ENCODE results near the gene PAK3.

The PAK3 gene

DNA sequence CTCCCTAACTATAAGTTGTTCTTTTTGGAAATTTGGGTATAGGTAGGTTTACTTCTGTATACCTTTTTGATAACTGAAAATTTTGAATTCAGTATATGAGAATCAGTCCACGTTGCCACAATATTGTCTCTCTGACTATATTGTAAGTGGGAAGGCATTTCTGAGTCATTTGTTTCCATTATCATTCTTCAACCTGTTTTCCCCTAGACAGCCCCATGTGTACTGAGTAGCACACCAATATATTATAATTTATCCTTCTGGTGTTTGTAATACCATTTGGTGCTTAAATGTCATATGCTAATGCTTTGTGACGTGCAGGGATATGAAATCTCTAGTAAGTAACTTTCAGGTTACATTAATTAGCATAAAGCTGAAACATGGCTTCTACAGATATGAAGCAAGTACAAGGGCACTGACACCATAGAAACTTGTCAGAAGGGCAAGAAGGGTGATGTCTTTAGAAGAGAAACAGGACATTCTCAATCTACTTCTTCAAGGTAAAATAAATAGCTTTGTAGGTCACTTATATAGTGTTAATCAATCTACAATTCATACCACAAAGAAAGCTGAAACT, 27.7 kb downstream of the PAK3 start:
- no peak overlapping the region for H3K4me2 ChIP-seq (ENCODE audit: low read length)
- no peak overlapping the region for H3K27ac ChIP-seq
- H3K4me3 ChIP-seq (ENCODE audit: low read depth, low read length) = no peak overlapping the region
- no peaks in the 10 kb centered on the region for H3K36me3 ChIP-seq (ENCODE audit: control insufficient read depth, insufficient read depth, low read length)
- H3K9me3 ChIP-seq (ENCODE audit: control insufficient read depth, low read length) = no peaks in the 10 kb centered on the region
- no peaks in the 10 kb centered on the region for H3K4me1 ChIP-seq
- TF ChIP-seq, protein P1, sequence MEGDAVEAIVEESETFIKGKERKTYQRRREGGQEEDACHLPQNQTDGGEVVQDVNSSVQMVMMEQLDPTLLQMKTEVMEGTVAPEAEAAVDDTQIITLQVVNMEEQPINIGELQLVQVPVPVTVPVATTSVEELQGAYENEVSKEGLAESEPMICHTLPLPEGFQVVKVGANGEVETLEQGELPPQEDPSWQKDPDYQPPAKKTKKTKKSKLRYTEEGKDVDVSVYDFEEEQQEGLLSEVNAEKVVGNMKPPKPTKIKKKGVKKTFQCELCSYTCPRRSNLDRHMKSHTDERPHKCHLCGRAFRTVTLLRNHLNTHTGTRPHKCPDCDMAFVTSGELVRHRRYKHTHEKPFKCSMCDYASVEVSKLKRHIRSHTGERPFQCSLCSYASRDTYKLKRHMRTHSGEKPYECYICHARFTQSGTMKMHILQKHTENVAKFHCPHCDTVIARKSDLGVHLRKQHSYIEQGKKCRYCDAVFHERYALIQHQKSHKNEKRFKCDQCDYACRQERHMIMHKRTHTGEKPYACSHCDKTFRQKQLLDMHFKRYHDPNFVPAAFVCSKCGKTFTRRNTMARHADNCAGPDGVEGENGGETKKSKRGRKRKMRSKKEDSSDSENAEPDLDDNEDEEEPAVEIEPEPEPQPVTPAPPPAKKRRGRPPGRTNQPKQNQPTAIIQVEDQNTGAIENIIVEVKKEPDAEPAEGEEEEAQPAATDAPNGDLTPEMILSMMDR (IDR thresholded peaks at IDR 0.05) = no peak
- no peak overlapping the region for H3K9ac ChIP-seq
- H3K27me3 ChIP-seq (ENCODE audit: control insufficient read depth, insufficient read depth, low read length) = no peaks in the 10 kb centered on the region
- no peaks in the 10 kb centered on the region for H3K79me2 ChIP-seq
- H2AFZ ChIP-seq = no peak overlapping the region

DNA sequence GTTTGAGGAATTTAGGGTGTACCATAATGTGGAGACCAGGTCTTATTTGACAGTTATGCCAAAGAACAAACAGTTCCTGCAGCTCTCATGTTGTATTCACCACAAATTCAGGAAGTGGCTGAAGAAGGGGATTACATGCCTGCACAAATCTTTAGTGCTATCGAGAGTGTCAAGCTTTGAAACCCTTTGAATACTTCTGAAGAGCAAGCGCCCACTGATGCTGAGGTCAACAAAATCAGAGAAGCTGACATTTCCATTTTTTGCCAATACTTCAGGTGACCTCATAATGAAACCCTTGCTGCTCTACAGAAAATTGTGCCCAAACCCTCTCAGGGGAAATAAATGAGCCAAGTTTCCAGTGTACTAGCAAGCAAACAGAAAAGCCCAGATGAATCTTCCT, 28.4 kb downstream of the PAK3 start:
- H3K4me3 ChIP-seq (ENCODE audit: low read depth, low read length) = no peak overlapping the region
- no peak overlapping the region for H3K4me2 ChIP-seq (ENCODE audit: low read length)
- no peak overlapping the region for H3K9ac ChIP-seq
- H3K79me2 ChIP-seq = no peaks in the 10 kb centered on the region
- no peaks in the 10 kb centered on the region for H3K9me3 ChIP-seq (ENCODE audit: control insufficient read depth, low read length)
- H3K27ac ChIP-seq = no peak overlapping the region
- TF ChIP-seq, protein P1 (IDR thresholded peaks at IDR 0.05) = no peak
- H3K4me1 ChIP-seq = no peaks in the 10 kb centered on the region
- H3K36me3 ChIP-seq (ENCODE audit: control insufficient read depth, insufficient read depth, low read length) = no peaks in the 10 kb centered on the region
- no peaks in the 10 kb centered on the region for H3K27me3 ChIP-seq (ENCODE audit: control insufficient read depth, insufficient read depth, low read length)
- H2AFZ ChIP-seq = no peak overlapping the region

DNA sequence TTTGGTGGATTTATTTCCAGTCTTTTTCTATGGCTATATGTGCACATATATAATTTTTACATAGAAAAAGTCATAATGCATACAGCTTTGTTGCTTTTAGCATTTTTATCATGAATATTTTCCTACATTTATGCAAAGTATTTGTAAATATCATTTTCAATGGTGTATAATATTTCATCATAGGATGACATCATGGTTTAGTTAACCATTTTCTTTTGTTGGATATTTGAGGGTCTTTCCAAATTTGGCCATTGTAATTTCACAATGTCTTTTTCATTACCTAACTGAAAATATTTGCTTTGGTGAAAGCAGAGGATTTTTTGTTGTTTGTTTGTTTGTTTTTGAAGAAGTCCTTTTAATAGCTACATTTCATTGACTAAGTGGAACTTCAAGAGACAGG, 31.0 kb downstream of the PAK3 start:
- Histone ChIP-seq H3K27ac (no peak overlapping the region), H2AFZ (no peak overlapping the region), H3K36me3 (ENCODE audit: control insufficient read depth, insufficient read depth, low read length) (no peaks in the 10 kb centered on the region), H3K79me2 (no peaks in the 10 kb centered on the region), H3K9me3 (ENCODE audit: control insufficient read depth, low read length) (no peaks in the 10 kb centered on the region), H3K9ac (no peak overlapping the region), H3K4me1 (no peaks in the 10 kb centered on the region), H3K27me3 (ENCODE audit: control insufficient read depth, insufficient read depth, low read length) (no peaks in the 10 kb centered on the region), H3K4me3 (ENCODE audit: low read depth, low read length) (no peak overlapping the region), H3K4me2 (ENCODE audit: low read length) (no peak overlapping the region)
- TF ChIP-seq, protein P1 (IDR thresholded peaks at IDR 0.05) = no peak

DNA sequence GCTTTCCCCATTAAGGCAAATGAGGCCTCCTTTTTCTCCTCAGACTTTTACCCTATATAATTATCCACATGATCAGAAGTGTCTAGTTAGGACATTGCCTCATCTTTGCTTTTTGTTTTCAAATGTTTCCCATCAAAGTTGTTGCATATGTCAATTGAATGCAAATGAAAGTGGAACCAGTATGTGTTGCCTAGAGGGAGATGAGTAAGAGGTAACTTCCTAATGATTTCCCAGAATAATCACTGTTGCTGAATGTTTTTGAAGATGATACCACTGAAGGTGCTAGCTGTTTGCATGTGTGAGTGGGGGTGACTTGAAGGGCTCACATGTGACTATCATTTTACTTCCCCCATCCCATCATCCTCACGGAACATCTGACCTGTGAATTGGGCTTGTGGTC, 33.9 kb downstream of the PAK3 start:
- no peaks in the 10 kb centered on the region for H3K4me1 ChIP-seq
- H3K4me3 ChIP-seq (ENCODE audit: low read depth, low read length) = no peak overlapping the region
- H3K27me3 ChIP-seq (ENCODE audit: control insufficient read depth, insufficient read depth, low read length) = no peaks in the 10 kb centered on the region
- no peaks in the 10 kb centered on the region for H3K36me3 ChIP-seq (ENCODE audit: control insufficient read depth, insufficient read depth, low read length)
- no peak overlapping the region for H3K27ac ChIP-seq
- H3K9ac ChIP-seq = no peak overlapping the region
- no peak overlapping the region for H2AFZ ChIP-seq
- TF ChIP-seq, protein P1 (IDR thresholded peaks at IDR 0.05) = no peak
- no peaks in the 10 kb centered on the region for H3K79me2 ChIP-seq
- no peak overlapping the region for H3K4me2 ChIP-seq (ENCODE audit: low read length)
- H3K9me3 ChIP-seq (ENCODE audit: control insufficient read depth, low read length) = no peaks in the 10 kb centered on the region

DNA sequence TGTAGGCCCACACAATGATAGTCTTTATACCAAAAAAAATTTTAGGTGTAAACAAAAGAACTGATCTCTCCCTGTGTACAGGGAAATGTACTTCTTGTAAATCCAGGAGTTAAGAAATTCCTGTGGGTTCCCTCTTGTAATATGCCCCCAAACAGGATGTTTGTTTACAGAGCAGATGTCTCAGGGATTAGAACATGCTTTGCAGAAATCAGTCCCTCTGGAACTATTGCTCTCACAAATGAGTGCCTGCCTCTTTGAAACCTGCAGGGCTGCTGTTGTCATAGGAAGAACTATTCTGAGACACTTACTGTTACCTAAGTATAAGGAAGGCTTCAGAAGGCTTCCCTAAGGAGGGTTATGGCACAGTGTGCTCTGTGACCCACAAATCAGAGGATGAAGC, 35.6 kb downstream of the PAK3 start:
- Histone ChIP-seq H3K4me1 (no peaks in the 10 kb centered on the region), H3K9ac (no peak overlapping the region)
- TF ChIP-seq, protein P1 (IDR thresholded peaks at IDR 0.05) = no peak

More for the DNA sequence above, 35.6 kb downstream of the PAK3 start:
- no peaks in the 10 kb centered on the region for H3K36me3 ChIP-seq (ENCODE audit: control insufficient read depth, insufficient read depth, low read length)
- H3K4me3 ChIP-seq (ENCODE audit: low read depth, low read length) = no peak overlapping the region
- H2AFZ ChIP-seq = no peak overlapping the region
- no peaks in the 10 kb centered on the region for H3K9me3 ChIP-seq (ENCODE audit: control insufficient read depth, low read length)
- no peak overlapping the region for H3K27ac ChIP-seq
- H3K27me3 ChIP-seq (ENCODE audit: control insufficient read depth, insufficient read depth, low read length) = no peaks in the 10 kb centered on the region
- no peak overlapping the region for H3K4me2 ChIP-seq (ENCODE audit: low read length)
- H3K79me2 ChIP-seq = no peaks in the 10 kb centered on the region
